ENCODE measurements around the gene NUDT12. TPM values are rescaled to one million over a fixed set of nuclear protein-coding genes. Genes with fewer than 3 reads are reported as not detected.

Gene NUDT12
- total RNA-seq, 1 donor from 2014 or later: 49.8 TPM

GRCh38 chr5:103589357-103589756 is 26.8 kb upstream of the NUDT12 start:
- H3K36me3 Mint-ChIP-seq: no peaks in the 10 kb centered on the region
- H3K4me1 ChIP-seq: no peaks in the 10 kb centered on the region
- no peak overlapping the region for H3K27ac ChIP-seq
- no peaks in the 10 kb centered on the region for H3K36me3 ChIP-seq
- H3K9me3 ChIP-seq (ENCODE audit: low read depth): no peaks in the 10 kb centered on the region
- H3K27ac Mint-ChIP-seq: no peak overlapping the region
- no peak overlapping the region for H3K4me2 ChIP-seq
- no peak overlapping the region for H3K4me3 Mint-ChIP-seq
- no peaks in the 10 kb centered on the region for H3K27me3 Mint-ChIP-seq (ENCODE audit: insufficient read depth, low read depth)
- H4K20me1 ChIP-seq (ENCODE audit: low read depth): no peaks in the 10 kb centered on the region
- no peaks in the 10 kb centered on the region for H3K9me3 Mint-ChIP-seq
- H2AFZ ChIP-seq (replicated peaks): no peak overlapping the region
- no peaks in the 10 kb centered on the region for H3F3A ChIP-seq (ENCODE audit: low read depth)
- no peak overlapping the region for H3K9ac ChIP-seq
- no peaks in the 10 kb centered on the region for H3K27me3 ChIP-seq
- H3K79me2 ChIP-seq (ENCODE audit: low read depth): no peaks in the 10 kb centered on the region
- no peak for DNase-seq (ENCODE audit: low spot score)
- no peaks in the 10 kb centered on the region for H3K4me1 Mint-ChIP-seq
- no peak overlapping the region for H3K4me3 ChIP-seq
- TF ChIP-seq EZH2phosphoT487 (IDR thresholded peaks at IDR 0.05) (no peak), EZH2 (IDR thresholded peaks at IDR 0.05) (no peak), CTCF (IDR thresholded peaks at IDR 0.05) (no peak)

GRCh38 chr5:103587185-103587748 is 24.7 kb upstream of the NUDT12 start:
- Histone ChIP-seq H3K4me3 (no peak overlapping the region), H3K9me3 (ENCODE audit: low read depth) (no peaks in the 10 kb centered on the region), H3K4me1 (no peaks in the 10 kb centered on the region), H3K9ac (no peak overlapping the region), H4K20me1 (ENCODE audit: low read depth) (no peaks in the 10 kb centered on the region), H3K27ac (no peak overlapping the region), H3F3A (ENCODE audit: low read depth) (no peaks in the 10 kb centered on the region), H2AFZ (replicated peaks) (no peak overlapping the region), H3K27me3 (no peaks in the 10 kb centered on the region), H3K79me2 (ENCODE audit: low read depth) (no peaks in the 10 kb centered on the region), H3K4me2 (no peak overlapping the region), H3K36me3 (no peaks in the 10 kb centered on the region)
- peak; percentile 11 for DNase-seq (ENCODE audit: low spot score)
- no peaks in the 10 kb centered on the region for H3K36me3 Mint-ChIP-seq
- no peak overlapping the region for H3K4me3 Mint-ChIP-seq
- H3K27ac Mint-ChIP-seq: no peak overlapping the region
- no peak for TF ChIP-seq EZH2phosphoT487 (IDR thresholded peaks at IDR 0.05)
- no peak for TF ChIP-seq EZH2 (IDR thresholded peaks at IDR 0.05)
- peak; percentile 67 for TF ChIP-seq CTCF (IDR thresholded peaks at IDR 0.05)
- H3K27me3 Mint-ChIP-seq (ENCODE audit: insufficient read depth, low read depth): no peaks in the 10 kb centered on the region
- no peaks in the 10 kb centered on the region for H3K4me1 Mint-ChIP-seq
- H3K9me3 Mint-ChIP-seq: no peaks in the 10 kb centered on the region

GRCh38 chr5:103582364-103582763 is 19.8 kb upstream of the NUDT12 start:
- Histone ChIP-seq H3K79me2 (ENCODE audit: low read depth) (no peaks in the 10 kb centered on the region), H3K4me3 (no peak overlapping the region), H3K4me2 (no peak overlapping the region), H2AFZ (replicated peaks) (no peak overlapping the region), H3K4me1 (no peaks in the 10 kb centered on the region), H3K27ac (no peak overlapping the region), H3K9ac (no peak overlapping the region), H4K20me1 (ENCODE audit: low read depth) (no peaks in the 10 kb centered on the region), H3F3A (ENCODE audit: low read depth) (no peaks in the 10 kb centered on the region), H3K27me3 (no peaks in the 10 kb centered on the region), H3K36me3 (no peaks in the 10 kb centered on the region), H3K9me3 (ENCODE audit: low read depth) (no peaks in the 10 kb centered on the region)
- Mint-ChIP-seq H3K4me3 (no peak overlapping the region), H3K36me3 (no peaks in the 10 kb centered on the region), H3K27me3 (ENCODE audit: insufficient read depth, low read depth) (no peaks in the 10 kb centered on the region), H3K9me3 (no peaks in the 10 kb centered on the region), H3K4me1 (no peaks in the 10 kb centered on the region), H3K27ac (no peak overlapping the region)
- TF ChIP-seq CTCF (IDR thresholded peaks at IDR 0.05): peak; percentile 81
- no peak for TF ChIP-seq EZH2 (IDR thresholded peaks at IDR 0.05)
- TF ChIP-seq EZH2phosphoT487 (IDR thresholded peaks at IDR 0.05): no peak
- DNase-seq (ENCODE audit: low spot score): peak; percentile 72
